CD14-positive monocyte (primary cell): ENCODE measurements around the gene CDH23. TPM values are rescaled to one million over a fixed set of nuclear protein-coding genes. Genes with fewer than 3 reads are reported as not detected.
A peak's percentile ranks its signal among the peaks of the same experiment; 100 is the strongest.

Source experiments
- DNase-seq, 3 donors: peaks; one replicate each; pipeline ENCODE4 v3.0.0-alpha.2; 2011 to 2022
- H2AFZ ChIP-seq: 2 replicates; pipeline ENCODE4 v1.6.0; 2012; ENCODE audit warnings: mild to moderate bottlenecking, low read depth, low read length, inconsistent platforms; ENCODE audit not compliant: insufficient read depth, poor library complexity, severe bottlenecking
- H3K27ac ChIP-seq, 2 donors: 1 replicate in 1 of 2; 2 replicates in 1 of 2; pipeline ENCODE4 v1.5.1; 2012 to 2013; ENCODE audit warnings: low read length in 2 of 2, control low read depth in 1 of 2, inconsistent platforms in 1 of 2, low read depth in 1 of 2, mild to moderate bottlenecking in 1 of 2
- H3K27me3 ChIP-seq, 2 donors: one replicate each; pipeline versions ENCODE4 v1.6.0 to v1.6.1; 2011 to 2013; ENCODE audit warnings: low read length in 2 of 2; ENCODE audit not compliant: control insufficient read depth in 2 of 2, insufficient read depth in 2 of 2
- H3K36me3 ChIP-seq, 2 donors: replicated peaks in 1 of 2; 1 replicate in 1 of 2; 2 replicates in 1 of 2; pipeline versions ENCODE4 v1.5.1 to v1.6.1; 2012 to 2013; ENCODE audit warnings: low read length in 2 of 2, control low read depth in 1 of 2, inconsistent platforms in 1 of 2, mild to moderate bottlenecking in 1 of 2; ENCODE audit not compliant: insufficient read depth in 2 of 2, control insufficient read depth in 1 of 2
- H3K4me1 ChIP-seq, 2 donors: 1 replicate in 1 of 2; 2 replicates in 1 of 2; pipeline versions ENCODE4 v1.5.1 to v1.6.1; 2012 to 2013; ENCODE audit warnings: low read length in 2 of 2, control low read depth in 1 of 2, inconsistent platforms in 1 of 2, mild to moderate bottlenecking in 1 of 2, moderate library complexity in 1 of 2; ENCODE audit not compliant: insufficient read depth in 2 of 2, control insufficient read depth in 1 of 2
- H3K4me2 ChIP-seq: replicated peaks from 2 replicates; pipeline ENCODE3; 2012; ENCODE audit warnings: low read length, moderate library complexity, mild to moderate bottlenecking; ENCODE audit not compliant: poor library complexity, severe bottlenecking; ENCODE audit errors: extremely low read depth
- H3K4me3 ChIP-seq, 3 experiments: fragments of 200-600 bp in 1 of 3; sonication (generic) in 1 of 3; replicated peaks in 1 of 3; 1 replicate in 2 of 3; 2 replicates in 1 of 3; pipeline ENCODE4 v1.5.1; 2011 to 2013; ENCODE audit warnings: low read length in 3 of 3, mild to moderate bottlenecking in 3 of 3, control low read depth in 2 of 3, low read depth in 2 of 3, inconsistent platforms in 1 of 3, moderate library complexity in 1 of 3
- H3K79me2 ChIP-seq: 2 replicates; pipeline ENCODE4 v1.6.0; 2012; ENCODE audit warnings: mild to moderate bottlenecking, control low read depth, inconsistent platforms, low read length, moderate library complexity; ENCODE audit not compliant: insufficient read depth
- H3K9ac ChIP-seq: 2 replicates; pipeline ENCODE4 v1.6.0; 2017; ENCODE audit warnings: low read length, mild to moderate bottlenecking; ENCODE audit not compliant: insufficient read depth, poor library complexity, severe bottlenecking
- H3K9me3 ChIP-seq, 2 donors: replicated peaks in 1 of 2; 1 replicate in 1 of 2; 2 replicates in 1 of 2; pipeline versions ENCODE4 v1.5.1 to v1.6.1; 2012 to 2013; ENCODE audit warnings: low read length in 2 of 2, control low read depth in 1 of 2; ENCODE audit not compliant: control insufficient read depth in 1 of 2, insufficient read depth in 1 of 2
- H4K20me1 ChIP-seq: 2 replicates; pipeline ENCODE4 v1.6.0; 2012; ENCODE audit warnings: mild to moderate bottlenecking, low read length, control low read depth, moderate library complexity; ENCODE audit not compliant: insufficient read depth
- H3K27ac Mint-ChIP-seq, 7 donors: one replicate each; pipeline ENCODE4 v1.8.0; 2020; ENCODE audit warnings: mild to moderate bottlenecking in 7 of 7, mixed read lengths in 7 of 7, moderate library complexity in 6 of 7, inconsistent platforms in 2 of 7
- H3K27me3 Mint-ChIP-seq, 3 donors: one replicate each; pipeline ENCODE4 v1.8.0; 2021 to 2022; ENCODE audit warnings: low read depth in 3 of 3, mild to moderate bottlenecking in 3 of 3, mixed read lengths in 3 of 3, moderate library complexity in 3 of 3, inconsistent platforms in 1 of 3
- H3K36me3 Mint-ChIP-seq, 2 donors: one replicate each; pipeline ENCODE4 v1.8.0; 2020; ENCODE audit warnings: mixed read lengths in 2 of 2, inconsistent platforms in 1 of 2, mild to moderate bottlenecking in 1 of 2
- H3K4me1 Mint-ChIP-seq: one replicate; pipeline ENCODE4 v1.8.0; 2020; ENCODE audit warnings: mild to moderate bottlenecking, mixed read lengths
- H3K4me3 Mint-ChIP-seq, 2 donors: one replicate each; pipeline ENCODE4 v1.8.0; 2020; ENCODE audit warnings: mild to moderate bottlenecking in 2 of 2, mixed read lengths in 2 of 2, moderate library complexity in 1 of 2
- H3K9me3 Mint-ChIP-seq, 7 donors: one replicate each; pipeline ENCODE4 v1.8.0; 2020 to 2022; ENCODE audit warnings: mixed read lengths in 7 of 7, mild to moderate bottlenecking in 6 of 7, moderate library complexity in 6 of 7, inconsistent platforms in 2 of 7
- CTCF ChIP-seq: fragments of 200-600 bp; IDR thresholded peaks from one replicate; pipeline ENCODE4 v1.8.0; 2022; ENCODE audit warnings: antibody characterized with exemption, mild to moderate bottlenecking
- WGBS: methylation state at CpG from one replicate; pipeline ENCODE4 v1.1.5; 2013; ENCODE audit warnings: missing lambda C conversion rate; ENCODE audit not compliant: insufficient coverage; 5-methylcytosine and 5-hydroxymethylcytosine counted together
- intact Hi-C, 2 donors: fragments of 100-400 bp; cut with micrococcal nuclease; formaldehyde crosslinking; loops; one replicate each; pipeline versions ENCODE4 v1.15.0 to v1.15.1; 2023
- polyA plus RNA-seq, 3 donors: library from polyadenylated mRNA; depleted of rRNA in 1 of 3; unstranded in 2 of 3; stranded (reverse) in 1 of 3; fragments of 300-500 nt in 2 of 3; fragments of >200 nt in 1 of 3; fragmentation: Illumina TruSeq in 2 of 3; gene quantifications; 1 replicate in 2 of 3; 2 replicates in 1 of 3; pipeline ENCODE4 v1.2.3, GENCODE V29; 2012 to 2021

Gene CDH23
- polyA plus RNA-seq, 3 donors, result 8.2 to 36.2 (median 10.5) TPM

DNA sequence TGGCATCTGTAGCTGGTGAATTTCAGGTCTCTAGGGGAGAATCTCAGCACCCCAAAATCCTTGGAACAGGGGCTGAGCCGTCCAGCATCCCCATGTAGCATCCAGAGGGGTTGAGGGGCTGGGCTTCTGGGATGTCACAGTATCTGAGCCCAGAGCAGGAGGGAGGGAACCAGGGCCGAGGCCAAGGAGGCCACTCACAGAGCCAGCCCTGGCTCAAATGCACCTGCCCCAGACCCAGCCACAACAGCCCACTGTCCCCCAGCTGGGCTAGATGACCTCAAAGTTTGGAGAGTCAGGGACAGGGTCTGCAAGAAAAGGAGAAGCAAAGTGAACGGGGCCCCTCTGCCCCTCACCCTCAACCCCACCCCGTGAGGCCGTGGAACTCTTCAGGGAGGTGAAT lies 354.3 kb downstream of the CDH23 start:
- H3K4me3 Mint-ChIP-seq, result peak overlapping the region; percentile 59 to 71
- peak overlapping the region in 1 of 3 experiments; percentile 64 for H3K4me3 ChIP-seq
- H3K4me1 Mint-ChIP-seq, result peaks cover 97% of the 10 kb centered on the region
- no peaks in the 10 kb centered on the region for H3K9me3 ChIP-seq
- H3K9me3 Mint-ChIP-seq, result peaks cover 0 to 2% (median 0%) of the 10 kb centered on the region in 7 donors
- DNase-seq, result no peak
- 71% methylated on average over 1 of the region's 5 CpGs for WGBS
- H3K4me2 ChIP-seq, result peak overlapping the region; percentile 58
- no peaks in the 10 kb centered on the region for H3K27me3 ChIP-seq
- H3K36me3 ChIP-seq, result peaks cover 62 to 64% of the 10 kb centered on the region in 2 donors
- peaks cover 69 to 88% of the 10 kb centered on the region in 2 donors for H3K36me3 Mint-ChIP-seq
- H3K79me2 ChIP-seq, result peaks cover 54% of the 10 kb centered on the region
- H3K27ac ChIP-seq, result peak overlapping the region; percentile 82 to 83
- no peak overlapping the region for H2AFZ ChIP-seq
- H4K20me1 ChIP-seq, result peaks cover 75% of the 10 kb centered on the region
- peak overlapping the region; percentile 91 to 96 (median 95) for H3K27ac Mint-ChIP-seq
- H3K4me1 ChIP-seq, result peaks cover 100% of the 10 kb centered on the region in 2 donors
- no peak for TF ChIP-seq CTCF
- H3K27me3 Mint-ChIP-seq, result peaks cover 0 to 2% (median 0%) of the 10 kb centered on the region in 3 donors
- intact Hi-C loops, result loop anchor here in 1 of 2 donors (2.0 to 5.0 kb wide), 2 partner anchors 22 to 136 kb away; partner anchors contain the start of gene VSIR
- no peak overlapping the region for H3K9ac ChIP-seq

- H3K27me3 ChIP-seq, result no peaks in the 10 kb centered on the region
- peaks cover 100% of the 10 kb centered on the region in 2 donors for H3K4me1 ChIP-seq
- TF ChIP-seq CTCF, result no peak
- Mint-ChIP-seq H3K36me3 (peaks cover 74 to 93% of the 10 kb centered on the region in 2 donors), H3K4me3 (peak overlapping the region in 1 of 2 donors; percentile 42), H3K4me1 (peaks cover 97% of the 10 kb centered on the region), H3K27ac (peak overlapping the region; percentile 91 to 96 (median 95)), H3K9me3 (peaks cover 0 to 2% (median 0%) of the 10 kb centered on the region in 7 donors), H3K27me3 (peaks cover 0 to 2% (median 0%) of the 10 kb centered on the region in 3 donors)
- peaks cover 62 to 71% of the 10 kb centered on the region in 2 donors for H3K36me3 ChIP-seq
- 67% methylated on average over 10 of the region's 14 CpGs for WGBS
- peaks cover 60% of the 10 kb centered on the region for H3K79me2 ChIP-seq
- no peak overlapping the region for H2AFZ ChIP-seq
- peak overlapping the region; percentile 82 to 83 for H3K27ac ChIP-seq
- peaks cover 82% of the 10 kb centered on the region for H4K20me1 ChIP-seq
- peak overlapping the region; percentile 58 for H3K4me2 ChIP-seq
- H3K9me3 ChIP-seq, result no peaks in the 10 kb centered on the region
- intact Hi-C loops, result loop anchor here (2.0 to 5.0 kb wide), 3 partner anchors 19 to 136 kb away; partner anchors contain the start of gene VSIR (in 1 of the 2)
- DNase-seq, result no peak
- H3K9ac ChIP-seq, result no peak overlapping the region
- H3K4me3 ChIP-seq, result peak overlapping the region in 1 of 3 experiments; percentile 64
These were observed 354.9 kb downstream of the CDH23 start for GRCh38 chr10:71751515-71752224.
